IPS-15b (cell line): ENCODE results near the gene MARCHF10.

Source experiments
- H3K27me3 ChIP-seq: one replicate; pipeline ENCODE4 v1.6.1; 2013; ENCODE audit warnings: low read length; ENCODE audit not compliant: control insufficient read depth, insufficient read depth
- H3K36me3 ChIP-seq: one replicate; pipeline ENCODE4 v1.6.1; 2013; ENCODE audit warnings: low read length; ENCODE audit not compliant: control insufficient read depth, insufficient read depth
- H3K4me1 ChIP-seq: one replicate; pipeline ENCODE4 v1.6.1; 2013; ENCODE audit warnings: mild to moderate bottlenecking, low read length; ENCODE audit not compliant: control insufficient read depth, insufficient read depth
- H3K4me3 ChIP-seq: one replicate; pipeline ENCODE4 v1.5.1; 2013; ENCODE audit warnings: low read depth, low read length
- H3K9ac ChIP-seq: one replicate; pipeline ENCODE4 v1.6.1; 2013; ENCODE audit warnings: low read depth, mild to moderate bottlenecking, low read length
- H3K9me3 ChIP-seq: one replicate; pipeline ENCODE4 v1.6.1; 2013; ENCODE audit warnings: mild to moderate bottlenecking, low read length; ENCODE audit not compliant: control insufficient read depth, insufficient read depth

MARCHF10 gene

GRCh38 chr17:62664336-62665120, 143.6 kb downstream of the MARCHF10 start:
- H3K9me3 ChIP-seq, result no peaks in the 10 kb centered on the region
- H3K4me3 ChIP-seq, result no peak overlapping the region
- H3K27me3 ChIP-seq, result no peaks in the 10 kb centered on the region
- H3K4me1 ChIP-seq, result no peaks in the 10 kb centered on the region
- H3K36me3 ChIP-seq, result peaks cover 5% of the 10 kb centered on the region
- H3K9ac ChIP-seq, result no peak overlapping the region

- Histone ChIP-seq H3K9ac (no peak overlapping the region), H3K9me3 (no peaks in the 10 kb centered on the region), H3K4me1 (no peaks in the 10 kb centered on the region), H3K4me3 (no peak overlapping the region), H3K36me3 (peaks cover 5% of the 10 kb centered on the region), H3K27me3 (no peaks in the 10 kb centered on the region)
Observed at GRCh38 chr17:62663304-62663703, 144.8 kb downstream of the MARCHF10 start.

GRCh38 chr17:62662855-62663254, 145.3 kb downstream of the MARCHF10 start:
- H3K4me3 ChIP-seq, result no peak overlapping the region
- no peak overlapping the region for H3K9ac ChIP-seq
- no peaks in the 10 kb centered on the region for H3K9me3 ChIP-seq

GRCh38 chr17:62661337-62661736, 146.8 kb downstream of the MARCHF10 start:
- no peaks in the 10 kb centered on the region for H3K4me1 ChIP-seq
- H3K9ac ChIP-seq, result no peak overlapping the region
- no peaks in the 10 kb centered on the region for H3K9me3 ChIP-seq
- peaks cover 5% of the 10 kb centered on the region for H3K36me3 ChIP-seq
- no peaks in the 10 kb centered on the region for H3K27me3 ChIP-seq
- H3K4me3 ChIP-seq, result no peak overlapping the region

More at GRCh38 chr17:62662855-62663254, 145.3 kb downstream of the MARCHF10 start:
- Histone ChIP-seq H3K36me3 (peaks cover 5% of the 10 kb centered on the region), H3K4me1 (no peaks in the 10 kb centered on the region), H3K27me3 (no peaks in the 10 kb centered on the region)

- Histone ChIP-seq H3K9me3 (no peaks in the 10 kb centered on the region), H3K36me3 (peaks cover 5% of the 10 kb centered on the region), H3K27me3 (no peaks in the 10 kb centered on the region), H3K4me1 (no peaks in the 10 kb centered on the region), H3K9ac (no peak overlapping the region), H3K4me3 (no peak overlapping the region)
Observed at GRCh38 chr17:62660629-62661118, 147.4 kb downstream of the MARCHF10 start.

- Histone ChIP-seq H3K9ac (no peak overlapping the region), H3K9me3 (no peaks in the 10 kb centered on the region), H3K4me3 (no peak overlapping the region), H3K27me3 (no peaks in the 10 kb centered on the region), H3K4me1 (peaks cover 6% of the 10 kb centered on the region), H3K36me3 (no peaks in the 10 kb centered on the region)
Observed at GRCh38 chr17:62658136-62658920, 149.8 kb downstream of the MARCHF10 start.

- Histone ChIP-seq H3K9me3 (no peaks in the 10 kb centered on the region), H3K4me3 (no peak overlapping the region), H3K36me3 (no peaks in the 10 kb centered on the region), H3K4me1 (peaks cover 7% of the 10 kb centered on the region), H3K9ac (no peak overlapping the region), H3K27me3 (no peaks in the 10 kb centered on the region)
Observed at GRCh38 chr17:62657690-62658089, 150.4 kb downstream of the MARCHF10 start.

GRCh38 chr17:62657145-62657665, 150.9 kb downstream of the MARCHF10 start:
- H3K4me3 ChIP-seq, result no peak overlapping the region
- H3K36me3 ChIP-seq, result no peaks in the 10 kb centered on the region
- H3K27me3 ChIP-seq, result no peaks in the 10 kb centered on the region
- peaks cover 7% of the 10 kb centered on the region for H3K4me1 ChIP-seq
- no peaks in the 10 kb centered on the region for H3K9me3 ChIP-seq
- H3K9ac ChIP-seq, result no peak overlapping the region

- Histone ChIP-seq H3K4me3 (no peak overlapping the region), H3K36me3 (no peaks in the 10 kb centered on the region), H3K9me3 (no peaks in the 10 kb centered on the region), H3K4me1 (peaks cover 9% of the 10 kb centered on the region), H3K9ac (no peak overlapping the region), H3K27me3 (no peaks in the 10 kb centered on the region)
Observed at GRCh38 chr17:62656446-62656845, 151.7 kb downstream of the MARCHF10 start.

- no peaks in the 10 kb centered on the region for H3K27me3 ChIP-seq
- H3K4me1 ChIP-seq, result peaks cover 9% of the 10 kb centered on the region
- H3K9ac ChIP-seq, result no peak overlapping the region
- no peaks in the 10 kb centered on the region for H3K9me3 ChIP-seq
- no peaks in the 10 kb centered on the region for H3K36me3 ChIP-seq
- no peak overlapping the region for H3K4me3 ChIP-seq
Observed at GRCh38 chr17:62655656-62656055, 152.5 kb downstream of the MARCHF10 start.

- H3K9me3 ChIP-seq, result no peaks in the 10 kb centered on the region
- no peak overlapping the region for H3K9ac ChIP-seq
- no peaks in the 10 kb centered on the region for H3K36me3 ChIP-seq
- H3K27me3 ChIP-seq, result no peaks in the 10 kb centered on the region
- peak overlapping the region; percentile 58 for H3K4me3 ChIP-seq
- H3K4me1 ChIP-seq, result peaks cover 9% of the 10 kb centered on the region
Observed at GRCh38 chr17:62653826-62654761, 154.0 kb downstream of the MARCHF10 start.
